ENCODE data around the gene RNF26.

DNA sequence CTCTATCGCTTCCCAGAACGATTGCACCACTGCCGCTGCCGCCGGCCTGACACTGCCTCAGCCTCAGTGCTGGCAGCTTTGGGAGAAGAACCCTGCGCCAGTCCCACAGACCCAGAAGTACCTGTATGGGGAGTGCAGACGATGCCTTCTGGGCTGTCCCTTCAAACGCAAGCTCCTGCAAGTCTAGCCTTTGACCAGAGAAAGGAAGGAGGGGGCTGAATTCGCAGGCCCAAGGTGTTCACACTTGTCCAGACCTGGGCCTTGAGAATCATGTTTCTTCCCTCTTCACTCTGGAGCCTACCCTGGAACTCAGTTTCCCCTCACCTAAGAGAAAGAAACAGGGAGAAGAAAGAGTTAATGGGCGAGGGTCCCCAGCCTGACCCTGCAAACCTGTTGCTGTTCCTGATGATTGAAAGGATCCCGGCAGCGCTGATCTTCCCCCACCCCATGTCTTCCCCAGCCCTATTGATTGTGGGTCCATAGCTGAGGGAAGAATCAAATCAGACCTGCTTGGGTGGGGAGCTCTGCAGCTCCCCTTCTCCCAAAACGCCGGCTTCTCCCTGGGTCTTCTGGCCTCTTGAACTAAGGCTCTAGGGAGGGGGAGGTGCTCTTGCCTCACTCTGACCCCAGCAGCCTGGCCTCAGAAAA lies 16.6 kb upstream of the RNF26 start:
- TF ChIP-seq, protein P1, sequence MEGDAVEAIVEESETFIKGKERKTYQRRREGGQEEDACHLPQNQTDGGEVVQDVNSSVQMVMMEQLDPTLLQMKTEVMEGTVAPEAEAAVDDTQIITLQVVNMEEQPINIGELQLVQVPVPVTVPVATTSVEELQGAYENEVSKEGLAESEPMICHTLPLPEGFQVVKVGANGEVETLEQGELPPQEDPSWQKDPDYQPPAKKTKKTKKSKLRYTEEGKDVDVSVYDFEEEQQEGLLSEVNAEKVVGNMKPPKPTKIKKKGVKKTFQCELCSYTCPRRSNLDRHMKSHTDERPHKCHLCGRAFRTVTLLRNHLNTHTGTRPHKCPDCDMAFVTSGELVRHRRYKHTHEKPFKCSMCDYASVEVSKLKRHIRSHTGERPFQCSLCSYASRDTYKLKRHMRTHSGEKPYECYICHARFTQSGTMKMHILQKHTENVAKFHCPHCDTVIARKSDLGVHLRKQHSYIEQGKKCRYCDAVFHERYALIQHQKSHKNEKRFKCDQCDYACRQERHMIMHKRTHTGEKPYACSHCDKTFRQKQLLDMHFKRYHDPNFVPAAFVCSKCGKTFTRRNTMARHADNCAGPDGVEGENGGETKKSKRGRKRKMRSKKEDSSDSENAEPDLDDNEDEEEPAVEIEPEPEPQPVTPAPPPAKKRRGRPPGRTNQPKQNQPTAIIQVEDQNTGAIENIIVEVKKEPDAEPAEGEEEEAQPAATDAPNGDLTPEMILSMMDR (IDR thresholded peaks at IDR 0.05; ENCODE audit: poor library complexity), result no peak
- TF ChIP-seq EZH2phosphoT487 (IDR thresholded peaks at IDR 0.05; ENCODE audit: low read depth, severe bottlenecking, unreplicated experiment), result no peak
- TF ChIP-seq EZH2 (IDR thresholded peaks at IDR 0.05; ENCODE audit: borderline replicate concordance), result no peak

Measured in hepatocyte (in vitro differentiated cells).